Right lobe of liver (tissue), 6 donors: ENCODE measurements around the gene SNX9. TPM values are rescaled to one million over a fixed set of nuclear protein-coding genes. Genes with fewer than 3 reads are reported as not detected.

Experiments used
- ATAC-seq, 4 donors: fragments of 200-7000 bp; cut with Tn5 transposase; one replicate each; pipeline ENCODE4 v1.9.1; 2020; ENCODE audit warnings: mild to moderate bottlenecking in 4 of 4, moderate library complexity in 4 of 4
- DNase-seq, 3 donors: peaks; one replicate each; pipeline ENCODE4 v3.0.0-alpha.2; 2020
- H3K27ac ChIP-seq, 3 donors: fragments of 200-600 bp; one replicate each; pipeline ENCODE4 v1.8.0; 2022
- H3K27me3 ChIP-seq, 2 donors: fragments of 200-600 bp; one replicate each; pipeline ENCODE4 v1.8.0; 2022
- H3K36me3 ChIP-seq, 4 donors: fragments of 200-600 bp; sonication (generic) in 1 of 4; one replicate each; pipeline versions ENCODE4 v1.5.1 to v1.8.0; 2017 to 2022; ENCODE audit warnings: control low read depth in 1 of 4
- H3K4me1 ChIP-seq, 4 donors: fragments of 200-600 bp; sonication (generic) in 1 of 4; one replicate each; pipeline versions ENCODE4 v1.5.1 to v1.8.0; 2017 to 2022; ENCODE audit warnings: control low read depth in 1 of 4
- H3K4me3 ChIP-seq, 3 donors: fragments of 200-600 bp; one replicate each; pipeline ENCODE4 v1.8.0; 2022
- H3K9me3 ChIP-seq, 4 donors: fragments of 200-600 bp; sonication (generic) in 1 of 4; one replicate each; pipeline versions ENCODE4 v1.5.1 to v1.8.0; 2017 to 2022; ENCODE audit warnings: control low read depth in 1 of 4
- CTCF ChIP-seq, 4 donors: fragments of 200-600 bp in 3 of 4; fragments of 450-650 bp in 1 of 4; IDR thresholded peaks; one replicate each; pipeline versions ENCODE4 v1.5.1 to v1.8.0; 2016 to 2022; ENCODE audit warnings: antibody characterized with exemption in 4 of 4, mild to moderate bottlenecking in 2 of 4
- POLR2A ChIP-seq: fragments of 450-650 bp; IDR thresholded peaks from one replicate; pipeline ENCODE4 v1.6.1; 2017; ENCODE audit warnings: antibody characterized with exemption, mild to moderate bottlenecking
- WGBS: methylation state at CpG from one replicate; pipeline ENCODE4 v1.1.6; 2018; ENCODE audit warnings: low coverage, low lambda C conversion rate; ENCODE audit not compliant: insufficient coverage; ENCODE audit errors: missing lambda C conversion rate; 5-methylcytosine and 5-hydroxymethylcytosine counted together
- intact Hi-C, 2 donors: fragments of 100-400 bp; cut with DNase I; formaldehyde crosslinking; loops; one replicate each; pipeline versions ENCODE4 v1.11.2 to v1.14.1; 2022
- total RNA-seq, 6 experiments: library from RNA; depleted of rRNA in 2 of 6; stranded (reverse); fragments of >200 nt in 2 of 6; fragmentation: NEBNext Ultra II Directional in 3 of 6; extraction: Animal tissue kit (Norgen Biotek cat#: 25700) in 3 of 6; gene quantifications; one replicate each; pipeline versions ENCODE4 v1.1.0 to v1.2.4, GENCODE V29; 2016 to 2023
- donor health status: DM: no; HTN: yes; CAD: no.
- donor health status: DM: no; HTN: no; CAD: no.
- donor health status: DM: no; HTN: no; CAD: no.
- donor health status: DM: no; HTN: yes; CAD: no.
- donor health status: DM: no; HTN: yes; CAD: no.

Gene SNX9
- total RNA-seq, 6 experiments from 2014 or later: 24.6 to 38.0 (median 29.3) TPM

- intact Hi-C loops: loop anchor here in 1 of 2 donors (5.0 kb wide), 1 partner anchor 88 kb away; no protein-coding TSS in a partner anchor
- Histone ChIP-seq H3K9me3 (no peaks in the 10 kb centered on the region), H3K36me3 (no peaks in the 10 kb centered on the region), H3K4me1 (peaks cover 0 to 25% (median 10%) of the 10 kb centered on the region in 4 donors), H3K4me3 (no peak overlapping the region), H3K27ac (no peak overlapping the region), H3K27me3 (no peaks in the 10 kb centered on the region)
- no peak for DNase-seq
- no peak for TF ChIP-seq POLR2A
- TF ChIP-seq CTCF (IDR thresholded peaks at IDR 0.05): no peak
- no peak for ATAC-seq
- WGBS: 98% methylated on average over 4 of the region's 4 CpGs
Measured at GRCh38 chr6:157984128-157984527, 161.1 kb downstream of the SNX9 start.

GRCh38 chr6:157984686-157985225, 161.7 kb downstream of the SNX9 start:
- peaks cover 0 to 28% (median 13%) of the 10 kb centered on the region in 4 donors for H3K4me1 ChIP-seq
- TF ChIP-seq POLR2A (no peak), CTCF (IDR thresholded peaks at IDR 0.05) (no peak)
- H3K27ac ChIP-seq: no peak overlapping the region
- H3K4me3 ChIP-seq: no peak overlapping the region
- no peak for ATAC-seq
- H3K27me3 ChIP-seq: no peaks in the 10 kb centered on the region
- no peaks in the 10 kb centered on the region for H3K9me3 ChIP-seq
- intact Hi-C loops: loop anchor here in 1 of 2 donors (5.0 kb wide), 1 partner anchor 88 kb away; no protein-coding TSS in a partner anchor
- DNase-seq: no peak
- no peaks in the 10 kb centered on the region for H3K36me3 ChIP-seq
- 58% methylated on average over 9 of the region's 14 CpGs for WGBS

- ATAC-seq: peak; percentile 22 to 64 (median 24)
- intact Hi-C loops: no loop called here
- peak overlapping the region in 2 of 3 donors; percentile 3 to 12 for H3K4me3 ChIP-seq
- no peak for TF ChIP-seq CTCF (IDR thresholded peaks at IDR 0.05)
- TF ChIP-seq POLR2A: no peak
- no peaks in the 10 kb centered on the region for H3K27me3 ChIP-seq
- 12% methylated on average over 8 of the region's 13 CpGs for WGBS
- no peaks in the 10 kb centered on the region for H3K36me3 ChIP-seq
- H3K27ac ChIP-seq: peak overlapping the region; percentile 60 to 74 (median 66)
- H3K4me1 ChIP-seq: peaks cover 0 to 36% (median 16%) of the 10 kb centered on the region in 4 donors
- no peaks in the 10 kb centered on the region for H3K9me3 ChIP-seq
- DNase-seq: no peak
Measured at GRCh38 chr6:157985378-157986155, 162.5 kb downstream of the SNX9 start.

GRCh38 chr6:157987788-157988699, 165.0 kb downstream of the SNX9 start:
- Histone ChIP-seq H3K27me3 (no peaks in the 10 kb centered on the region), H3K36me3 (no peaks in the 10 kb centered on the region), H3K9me3 (no peaks in the 10 kb centered on the region), H3K27ac (no peak overlapping the region), H3K4me1 (peaks cover 0 to 41% (median 16%) of the 10 kb centered on the region in 4 donors), H3K4me3 (no peak overlapping the region)
- DNase-seq (no peak), ATAC-seq (no peak)
- 80% methylated on average over 13 of the region's 20 CpGs for WGBS
- TF ChIP-seq CTCF (IDR thresholded peaks at IDR 0.05) (no peak), POLR2A (no peak)
- intact Hi-C loops: no loop called here
